ENCODE data around the gene DCC. TPM values are rescaled to one million over a fixed set of nuclear protein-coding genes. Genes with fewer than 3 reads are reported as not detected.

Gene DCC
- total RNA-seq, 1 experiment from 2014 or later, result 0.39 TPM

GRCh38 chr18:52435301-52435700, 95.3 kb downstream of the DCC start:
- Mint-ChIP-seq H3K9me3 (ENCODE audit: unreplicated experiment) (no peaks in the 10 kb centered on the region), H3K4me3 (ENCODE audit: unreplicated experiment) (no peak overlapping the region), H3K27me3 (ENCODE audit: insufficient read depth, unreplicated experiment) (peaks cover 17% of the 10 kb centered on the region), H3K27ac (ENCODE audit: unreplicated experiment) (no peak overlapping the region), H3K4me1 (ENCODE audit: low read depth, unreplicated experiment) (no peaks in the 10 kb centered on the region), H3K36me3 (ENCODE audit: insufficient read depth, unreplicated experiment) (no peaks in the 10 kb centered on the region)
- CTCF ChIA-PET, result no interaction called here
- no peaks in the 10 kb centered on the region for H3K9me3 ChIP-seq
- BruUV-seq (replicated peaks), result no TSS peak
- no peak overlapping the region for H3K4me3 ChIP-seq (ENCODE audit: low read depth, low read length)
- intact Hi-C loops (cut with micrococcal nuclease; ENCODE audit: unreplicated experiment), result no loop called here
- H3K27me3 ChIP-seq (replicated peaks; ENCODE audit: control insufficient read depth, insufficient read depth, low read length), result no peaks in the 10 kb centered on the region
- no peaks in the 10 kb centered on the region for H3K36me3 ChIP-seq (ENCODE audit: control insufficient read depth, insufficient read depth, low read length)
- TF ChIP-seq CTCF (IDR thresholded peaks at IDR 0.05; ENCODE audit: insufficient read depth in 1 of 2, low read depth in 1 of 2, low read length in 1 of 2, severe bottlenecking in 1 of 2, unreplicated experiment in 1 of 2), result no peak
- POLR2A ChIA-PET, result no interaction called here
- H3K4me1 ChIP-seq, result no peaks in the 10 kb centered on the region
- DNase-seq, result no peak

GRCh38 chr18:52437161-52437560, 97.2 kb downstream of the DCC start:
- H3K27ac Mint-ChIP-seq (ENCODE audit: unreplicated experiment), result no peak overlapping the region
- ChIA-PET CTCF (no interaction called here), POLR2A (no interaction called here)
- Histone ChIP-seq H3K4me3 (ENCODE audit: low read depth, low read length) (no peak overlapping the region), H3K9me3 (no peaks in the 10 kb centered on the region), H3K36me3 (ENCODE audit: control insufficient read depth, insufficient read depth, low read length) (no peaks in the 10 kb centered on the region), H3K4me1 (no peaks in the 10 kb centered on the region), H3K27me3 (replicated peaks; ENCODE audit: control insufficient read depth, insufficient read depth, low read length) (no peaks in the 10 kb centered on the region)
- no peaks in the 10 kb centered on the region for H3K4me1 Mint-ChIP-seq (ENCODE audit: low read depth, unreplicated experiment)
- no peaks in the 10 kb centered on the region for H3K9me3 Mint-ChIP-seq (ENCODE audit: unreplicated experiment)
- no peaks in the 10 kb centered on the region for H3K36me3 Mint-ChIP-seq (ENCODE audit: insufficient read depth, unreplicated experiment)
- H3K4me3 Mint-ChIP-seq (ENCODE audit: unreplicated experiment), result no peak overlapping the region
- no peak for DNase-seq
- peaks cover 14% of the 10 kb centered on the region for H3K27me3 Mint-ChIP-seq (ENCODE audit: insufficient read depth, unreplicated experiment)
- no peak for TF ChIP-seq CTCF (IDR thresholded peaks at IDR 0.05; ENCODE audit: insufficient read depth in 1 of 2, low read depth in 1 of 2, low read length in 1 of 2, severe bottlenecking in 1 of 2, unreplicated experiment in 1 of 2)
- no TSS peak for BruUV-seq (replicated peaks)
- intact Hi-C loops (cut with micrococcal nuclease; ENCODE audit: unreplicated experiment), result no loop called here

- no peak overlapping the region for H3K27ac Mint-ChIP-seq (ENCODE audit: unreplicated experiment)
- Histone ChIP-seq H3K4me3 (ENCODE audit: low read depth, low read length) (no peak overlapping the region), H3K9me3 (no peaks in the 10 kb centered on the region), H3K36me3 (ENCODE audit: control insufficient read depth, insufficient read depth, low read length) (no peaks in the 10 kb centered on the region), H3K4me1 (no peaks in the 10 kb centered on the region), H3K27me3 (replicated peaks; ENCODE audit: control insufficient read depth, insufficient read depth, low read length) (no peaks in the 10 kb centered on the region)
- peaks cover 19% of the 10 kb centered on the region for H3K27me3 Mint-ChIP-seq (ENCODE audit: insufficient read depth, unreplicated experiment)
- no peaks in the 10 kb centered on the region for H3K9me3 Mint-ChIP-seq (ENCODE audit: unreplicated experiment)
- ChIA-PET POLR2A (no interaction called here), CTCF (no interaction called here)
- peak in 1 of 2 experiments; percentile 1 for DNase-seq
- intact Hi-C loops (cut with micrococcal nuclease; ENCODE audit: unreplicated experiment), result no loop called here
- no TSS peak for BruUV-seq (replicated peaks)
- no peak for TF ChIP-seq CTCF (IDR thresholded peaks at IDR 0.05; ENCODE audit: insufficient read depth in 1 of 2, low read depth in 1 of 2, low read length in 1 of 2, severe bottlenecking in 1 of 2, unreplicated experiment in 1 of 2)
- H3K4me3 Mint-ChIP-seq (ENCODE audit: unreplicated experiment), result no peak overlapping the region
- no peaks in the 10 kb centered on the region for H3K36me3 Mint-ChIP-seq (ENCODE audit: insufficient read depth, unreplicated experiment)
- H3K4me1 Mint-ChIP-seq (ENCODE audit: low read depth, unreplicated experiment), result no peaks in the 10 kb centered on the region
These were observed 99.5 kb downstream of the DCC start for GRCh38 chr18:52439457-52439856.

Measured in Caco-2 (cell line).